Tibial nerve (tissue), 4 donors: ENCODE data around the gene PSMF1. TPM values are rescaled to one million over a fixed set of nuclear protein-coding genes. Genes with fewer than 3 reads are reported as not detected.

Source experiments
- DNase-seq, 2 donors: peaks; one replicate each; pipeline ENCODE4 v3.0.0-alpha.2; 2019; ENCODE audit warnings: low spot score in 2 of 2
- H3K27ac ChIP-seq, 4 donors: fragments of 200-600 bp; sonication (generic) in 3 of 4; one replicate each; pipeline ENCODE4 v1.5.1; 2017 to 2019; ENCODE audit warnings: mild to moderate bottlenecking in 1 of 4
- H3K27me3 ChIP-seq, 2 donors: fragments of 200-600 bp; sonication (generic) in 1 of 2; one replicate each; pipeline versions ENCODE4 v1.5.1 to v1.6.0; 2017 to 2019
- H3K36me3 ChIP-seq, 3 donors: fragments of 200-600 bp; sonication (generic); one replicate each; pipeline ENCODE4 v1.5.1; 2018 to 2019
- H3K4me1 ChIP-seq, 4 donors: fragments of 200-600 bp; sonication (generic) in 3 of 4; one replicate each; pipeline ENCODE4 v1.5.1; 2017 to 2019
- H3K4me3 ChIP-seq, 4 donors: fragments of 200-600 bp; sonication (generic) in 3 of 4; one replicate each; pipeline ENCODE4 v1.5.1; 2017 to 2019; ENCODE audit warnings: mild to moderate bottlenecking in 1 of 4, moderate library complexity in 1 of 4
- H3K9me3 ChIP-seq, 4 donors: fragments of 200-600 bp; sonication (generic) in 3 of 4; one replicate each; pipeline ENCODE4 v1.5.1; 2017 to 2019
- EP300 ChIP-seq, 2 donors: sonication (generic); formaldehyde crosslinking; IDR thresholded peaks; one replicate each; pipeline ENCODE4 v1.6.1; 2017; ENCODE audit warnings: antibody characterized with exemption in 2 of 2, mild to moderate bottlenecking in 1 of 2
- POLR2A ChIP-seq, 2 donors: fragments of 450-650 bp; IDR thresholded peaks; one replicate each; pipeline ENCODE4 v1.6.1; 2017; ENCODE audit warnings: antibody characterized with exemption in 2 of 2, mild to moderate bottlenecking in 2 of 2, moderate library complexity in 2 of 2
- WGBS, 2 donors: methylation state at CpG; one replicate each; pipeline ENCODE4 v1.1.5; 2018; 5-methylcytosine and 5-hydroxymethylcytosine counted together
- total RNA-seq, 4 donors: library from RNA; depleted of rRNA; stranded (reverse); fragments of >200 nt; gene quantifications; one replicate each; pipeline ENCODE4 v1.1.0, GENCODE V29; 2016
- TF ChIP-seq, protein P1 (sequence below), 5 experiments: fragments of 200-600 bp in 3 of 5; fragments of 450-650 bp in 2 of 5; sonication (generic) in 3 of 5; IDR thresholded peaks; one replicate each; pipeline ENCODE4 v1.5.1; 2016 to 2019; ENCODE audit warnings: antibody characterized with exemption in 5 of 5, mild to moderate bottlenecking in 3 of 5, moderate library complexity in 2 of 5

PSMF1 gene, protein sequence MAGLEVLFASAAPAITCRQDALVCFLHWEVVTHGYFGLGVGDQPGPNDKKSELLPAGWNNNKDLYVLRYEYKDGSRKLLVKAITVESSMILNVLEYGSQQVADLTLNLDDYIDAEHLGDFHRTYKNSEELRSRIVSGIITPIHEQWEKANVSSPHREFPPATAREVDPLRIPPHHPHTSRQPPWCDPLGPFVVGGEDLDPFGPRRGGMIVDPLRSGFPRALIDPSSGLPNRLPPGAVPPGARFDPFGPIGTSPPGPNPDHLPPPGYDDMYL
- 100 to 1,000 TPM in 2 of 4 donors, 10 to 100 TPM in 2; 70.2 to 140 (median 112) TPM for total RNA-seq

- peak; percentile 82 to 86 for DNase-seq
- peak; percentile 81 to 88 for TF ChIP-seq EP300 (IDR thresholded peaks at IDR 0.05)
- TF ChIP-seq POLR2A (IDR thresholded peaks at IDR 0.05): peak; percentile 18 to 44
- TF ChIP-seq, protein P1, sequence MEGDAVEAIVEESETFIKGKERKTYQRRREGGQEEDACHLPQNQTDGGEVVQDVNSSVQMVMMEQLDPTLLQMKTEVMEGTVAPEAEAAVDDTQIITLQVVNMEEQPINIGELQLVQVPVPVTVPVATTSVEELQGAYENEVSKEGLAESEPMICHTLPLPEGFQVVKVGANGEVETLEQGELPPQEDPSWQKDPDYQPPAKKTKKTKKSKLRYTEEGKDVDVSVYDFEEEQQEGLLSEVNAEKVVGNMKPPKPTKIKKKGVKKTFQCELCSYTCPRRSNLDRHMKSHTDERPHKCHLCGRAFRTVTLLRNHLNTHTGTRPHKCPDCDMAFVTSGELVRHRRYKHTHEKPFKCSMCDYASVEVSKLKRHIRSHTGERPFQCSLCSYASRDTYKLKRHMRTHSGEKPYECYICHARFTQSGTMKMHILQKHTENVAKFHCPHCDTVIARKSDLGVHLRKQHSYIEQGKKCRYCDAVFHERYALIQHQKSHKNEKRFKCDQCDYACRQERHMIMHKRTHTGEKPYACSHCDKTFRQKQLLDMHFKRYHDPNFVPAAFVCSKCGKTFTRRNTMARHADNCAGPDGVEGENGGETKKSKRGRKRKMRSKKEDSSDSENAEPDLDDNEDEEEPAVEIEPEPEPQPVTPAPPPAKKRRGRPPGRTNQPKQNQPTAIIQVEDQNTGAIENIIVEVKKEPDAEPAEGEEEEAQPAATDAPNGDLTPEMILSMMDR (IDR thresholded peaks at IDR 0.05): peak in 2 of 5 experiments; percentile 45 to 68
- no peaks in the 10 kb centered on the region for H3K27me3 ChIP-seq
- H3K36me3 ChIP-seq: no peaks in the 10 kb centered on the region
- peak within 1 kb of the TSS; percentile 77 to 90 (median 86) for H3K27ac ChIP-seq
- peaks cover 0 to 54% (median 42%) of the 10 kb centered on the region in 4 donors for H3K4me1 ChIP-seq
- H3K9me3 ChIP-seq: no peaks in the 10 kb centered on the region
- H3K4me3 ChIP-seq: peak within 1 kb of the TSS; percentile 93 to 98 (median 94)
- WGBS, 2 donors: 0 to 1% methylated on average over 21 to 36 of the region's 62 CpGs
Observed at GRCh38 chr20:1118336-1119127, at the start of gene PSMF1. Gene PSMF1, plus strand, starts transcription at chr20:1118602. Its CDS starts 172 bp downstream, at chr20:1118774.

GRCh38 chr20:1072258-1072657 is 46.1 kb upstream of the PSMF1 start:
- 84 to 90% methylated on average over 2 of the region's 2 CpGs for WGBS, 2 donors
- Histone ChIP-seq H3K9me3 (peaks cover 0 to 29% (median under 1%) of the 10 kb centered on the region in 4 donors), H3K27me3 (no peaks in the 10 kb centered on the region), H3K4me3 (no peak overlapping the region), H3K4me1 (no peaks in the 10 kb centered on the region), H3K27ac (no peak overlapping the region), H3K36me3 (peaks cover 0 to 12% (median 0%) of the 10 kb centered on the region in 3 donors)
- TF ChIP-seq, protein P1 (IDR thresholded peaks at IDR 0.05): no peak
- no peak for TF ChIP-seq POLR2A (IDR thresholded peaks at IDR 0.05)
- DNase-seq: no peak

GRCh38 chr20:1075616-1076015 is 42.8 kb upstream of the PSMF1 start:
- WGBS, 2 donors: 75 to 81% methylated on average over 3 of the region's 3 CpGs
- no peak overlapping the region for H3K27ac ChIP-seq

GRCh38 chr20:1081891-1082290 is 36.5 kb upstream of the PSMF1 start:
- WGBS, 2 donors: 85 to 89% methylated on average over 4 of the region's 4 CpGs
- Histone ChIP-seq H3K9me3 (peaks cover 0 to 12% (median 0%) of the 10 kb centered on the region in 4 donors), H3K4me1 (no peaks in the 10 kb centered on the region), H3K36me3 (peaks cover 0 to 3% (median 0%) of the 10 kb centered on the region in 3 donors), H3K27me3 (no peaks in the 10 kb centered on the region), H3K4me3 (no peak overlapping the region), H3K27ac (no peak overlapping the region)
- no peak for DNase-seq
- no peak for TF ChIP-seq EP300 (IDR thresholded peaks at IDR 0.05)
- no peak for TF ChIP-seq POLR2A (IDR thresholded peaks at IDR 0.05)
- TF ChIP-seq, protein P1 (IDR thresholded peaks at IDR 0.05): no peak

More at GRCh38 chr20:1075616-1076015, 42.8 kb upstream of the PSMF1 start:
- Histone ChIP-seq H3K4me3 (no peak overlapping the region), H3K36me3 (peaks cover 0 to 12% (median 0%) of the 10 kb centered on the region in 3 donors), H3K4me1 (no peaks in the 10 kb centered on the region), H3K9me3 (peaks cover 0 to 17% (median 0%) of the 10 kb centered on the region in 4 donors), H3K27me3 (no peaks in the 10 kb centered on the region)
- TF ChIP-seq, protein P1 (IDR thresholded peaks at IDR 0.05): no peak
- TF ChIP-seq POLR2A (IDR thresholded peaks at IDR 0.05): no peak
- TF ChIP-seq EP300 (IDR thresholded peaks at IDR 0.05): no peak
- no peak for DNase-seq
